Measurements from ENCODE around the gene IRX2. TPM values are rescaled to one million over a fixed set of nuclear protein-coding genes. Genes with fewer than 3 reads are reported as not detected.

The IRX2 gene
- total RNA-seq, 1 donor from 2014 or later, result 56.4 TPM

- TF ChIP-seq CTCF (IDR thresholded peaks at IDR 0.05), result no peak
- ATAC-seq (no peak), DNase-seq (no peak)
- no peaks in the 10 kb centered on the region for H3K9me3 ChIP-seq
- no peaks in the 10 kb centered on the region for H3K27me3 ChIP-seq
- H3K27ac ChIP-seq, result no peak overlapping the region
- no peak overlapping the region for H3K4me3 ChIP-seq
- no peaks in the 10 kb centered on the region for H3K4me1 ChIP-seq
- H3K36me3 ChIP-seq, result no peaks in the 10 kb centered on the region
- intact Hi-C loops (cut with DNase I), result no loop called here
Observed at GRCh38 chr5:2701592-2701991, 49.9 kb downstream of the IRX2 start.

DNA sequence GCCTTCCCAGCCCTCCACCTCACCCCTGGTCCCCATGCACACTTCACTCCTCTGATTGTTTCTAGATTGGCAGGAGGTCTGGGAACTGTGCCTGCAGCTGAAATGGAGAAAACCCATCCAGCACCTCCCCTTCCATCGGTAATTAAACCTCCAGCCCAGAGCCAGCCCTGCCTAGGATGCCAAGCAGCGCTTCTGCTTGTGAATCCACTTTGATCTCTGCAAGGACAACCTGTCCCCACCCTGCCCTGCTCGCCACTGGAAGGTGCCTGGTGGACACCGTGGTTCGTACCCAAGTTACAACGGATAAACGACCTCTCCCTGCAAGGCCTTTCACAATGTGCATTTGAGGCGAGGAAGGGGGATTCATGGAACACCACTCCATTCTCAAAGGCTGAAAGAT, 50.6 kb downstream of the IRX2 start:
- no peaks in the 10 kb centered on the region for H3K36me3 ChIP-seq
- TF ChIP-seq CTCF (IDR thresholded peaks at IDR 0.05), result no peak
- ATAC-seq, result no peak
- intact Hi-C loops (cut with DNase I), result no loop called here
- no peak overlapping the region for H3K27ac ChIP-seq
- H3K4me3 ChIP-seq, result no peak overlapping the region
- DNase-seq, result no peak
- H3K9me3 ChIP-seq, result no peaks in the 10 kb centered on the region
- H3K27me3 ChIP-seq, result no peaks in the 10 kb centered on the region
- H3K4me1 ChIP-seq, result no peaks in the 10 kb centered on the region

DNA sequence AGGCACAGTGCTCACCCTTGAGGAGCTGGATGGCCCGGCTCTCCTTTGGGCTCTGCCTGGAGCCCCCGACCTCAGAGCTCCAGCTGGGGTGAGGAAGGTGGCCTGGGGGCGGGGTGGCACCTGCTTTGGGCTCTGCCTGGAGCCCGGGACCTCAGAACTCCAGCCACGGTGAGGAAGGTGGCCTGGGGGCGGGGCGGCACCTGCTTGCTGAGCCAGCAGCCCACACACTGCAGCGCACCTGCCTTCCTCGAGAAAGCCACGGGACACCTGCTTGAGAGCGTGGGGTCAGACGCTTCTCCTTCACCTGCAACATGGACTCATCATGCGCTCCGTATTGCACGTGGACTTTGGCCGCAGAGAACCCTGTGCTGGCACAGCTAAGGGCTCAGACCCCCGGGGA, 51.8 kb downstream of the IRX2 start:
- H3K27me3 ChIP-seq, result no peaks in the 10 kb centered on the region
- no peaks in the 10 kb centered on the region for H3K36me3 ChIP-seq
- no peak overlapping the region for H3K4me3 ChIP-seq
- no peak for TF ChIP-seq CTCF (IDR thresholded peaks at IDR 0.05)
- ATAC-seq, result peak; percentile 9
- H3K4me1 ChIP-seq, result no peaks in the 10 kb centered on the region
- DNase-seq, result no peak
- no peaks in the 10 kb centered on the region for H3K9me3 ChIP-seq
- H3K27ac ChIP-seq, result no peak overlapping the region
- intact Hi-C loops (cut with DNase I), result no loop called here

GRCh38 chr5:2699231-2699630, 52.2 kb downstream of the IRX2 start:
- no peaks in the 10 kb centered on the region for H3K27me3 ChIP-seq
- no peaks in the 10 kb centered on the region for H3K9me3 ChIP-seq
- intact Hi-C loops (cut with DNase I), result no loop called here
- no peak for TF ChIP-seq CTCF (IDR thresholded peaks at IDR 0.05)
- no peaks in the 10 kb centered on the region for H3K4me1 ChIP-seq
- H3K4me3 ChIP-seq, result no peak overlapping the region
- DNase-seq (no peak), ATAC-seq (no peak)
- no peaks in the 10 kb centered on the region for H3K36me3 ChIP-seq
- H3K27ac ChIP-seq, result no peak overlapping the region

- ATAC-seq (no peak), DNase-seq (no peak)
- Histone ChIP-seq H3K9me3 (no peaks in the 10 kb centered on the region), H3K4me1 (no peaks in the 10 kb centered on the region), H3K36me3 (no peaks in the 10 kb centered on the region), H3K27me3 (no peaks in the 10 kb centered on the region), H3K27ac (no peak overlapping the region), H3K4me3 (no peak overlapping the region)
- intact Hi-C loops (cut with DNase I), result no loop called here
- no peak for TF ChIP-seq CTCF (IDR thresholded peaks at IDR 0.05)
Observed at GRCh38 chr5:2698581-2698980, 52.9 kb downstream of the IRX2 start.

- no peaks in the 10 kb centered on the region for H3K9me3 ChIP-seq
- TF ChIP-seq CTCF (IDR thresholded peaks at IDR 0.05), result no peak
- DNase-seq, result no peak
- no peak for ATAC-seq
- H3K4me3 ChIP-seq, result no peak overlapping the region
- no peak overlapping the region for H3K27ac ChIP-seq
- intact Hi-C loops (cut with DNase I), result no loop called here
- no peaks in the 10 kb centered on the region for H3K27me3 ChIP-seq
- no peaks in the 10 kb centered on the region for H3K4me1 ChIP-seq
- H3K36me3 ChIP-seq, result no peaks in the 10 kb centered on the region
Observed at GRCh38 chr5:2697446-2698200, 53.9 kb downstream of the IRX2 start.
